Uterus (tissue), 4 donors: ENCODE results near the gene LEFTY2. TPM values are rescaled to one million over a fixed set of nuclear protein-coding genes. Genes with fewer than 3 reads are reported as not detected.

Experiments used
- DNase-seq, 2 donors: peaks; one replicate each; pipeline ENCODE4 v3.0.0-alpha.2; 2019 to 2020
- H3K27ac ChIP-seq, 2 donors: fragments of 200-600 bp; sonication (generic); 1 replicate in 1 of 2; 2 replicates in 1 of 2; pipeline ENCODE4 v1.5.1; 2016 to 2018
- H3K27me3 ChIP-seq, 2 donors: fragments of 200-600 bp; sonication (generic); one replicate each; pipeline ENCODE4 v1.5.1; 2018 to 2019; ENCODE audit warnings: control low read depth in 1 of 2
- H3K36me3 ChIP-seq, 2 donors: fragments of 200-600 bp; sonication (generic); one replicate each; pipeline ENCODE4 v1.5.1; 2019; ENCODE audit warnings: control low read depth in 1 of 2
- H3K4me1 ChIP-seq, 2 donors: fragments of 200-600 bp; sonication (generic); one replicate each; pipeline ENCODE4 v1.5.1; 2018 to 2019; ENCODE audit warnings: control low read depth in 1 of 2
- H3K4me3 ChIP-seq, 2 donors: fragments of 200-600 bp; sonication (generic); 1 replicate in 1 of 2; 2 replicates in 1 of 2; pipeline ENCODE4 v1.5.1; 2018 to 2019; ENCODE audit warnings: mild to moderate bottlenecking in 1 of 2
- H3K9me3 ChIP-seq, 2 donors: fragments of 200-600 bp; sonication (generic); one replicate each; pipeline ENCODE4 v1.5.1; 2019; ENCODE audit warnings: control low read depth in 1 of 2
- CTCF ChIP-seq, 4 experiments: fragments of 200-600 bp in 2 of 4; fragments of 450-650 bp in 2 of 4; sonication (generic) in 2 of 4; IDR thresholded peaks; one replicate each; pipeline ENCODE4 v1.5.1; 2016 to 2019; ENCODE audit warnings: antibody characterized with exemption in 4 of 4, mild to moderate bottlenecking in 2 of 4, moderate library complexity in 1 of 4
- POLR2A ChIP-seq, 2 donors: fragments of 450-650 bp; IDR thresholded peaks; one replicate each; pipeline ENCODE4 v1.6.1; 2016; ENCODE audit warnings: antibody characterized with exemption in 2 of 2, mild to moderate bottlenecking in 1 of 2, moderate library complexity in 1 of 2
- intact Hi-C: fragments of 100-400 bp; cut with DNase I; formaldehyde crosslinking; loops from one replicate; pipeline ENCODE4 v1.15.1; 2023; ENCODE audit warnings: low total_unique reads
- total RNA-seq, 4 donors: library from RNA; depleted of rRNA in 3 of 4; stranded (reverse); fragments of >200 nt in 3 of 4; gene quantifications; one replicate each; pipeline versions ENCODE4 v1.1.0 to v1.2.4, GENCODE V29; 2014 to 2023
- donor health status: DM: yes; HTN: yes; CAD: no.

Gene LEFTY2
- total RNA-seq, 4 donors from 2014 or later: 6.1 to 41.6 (median 29.5) TPM

DNA sequence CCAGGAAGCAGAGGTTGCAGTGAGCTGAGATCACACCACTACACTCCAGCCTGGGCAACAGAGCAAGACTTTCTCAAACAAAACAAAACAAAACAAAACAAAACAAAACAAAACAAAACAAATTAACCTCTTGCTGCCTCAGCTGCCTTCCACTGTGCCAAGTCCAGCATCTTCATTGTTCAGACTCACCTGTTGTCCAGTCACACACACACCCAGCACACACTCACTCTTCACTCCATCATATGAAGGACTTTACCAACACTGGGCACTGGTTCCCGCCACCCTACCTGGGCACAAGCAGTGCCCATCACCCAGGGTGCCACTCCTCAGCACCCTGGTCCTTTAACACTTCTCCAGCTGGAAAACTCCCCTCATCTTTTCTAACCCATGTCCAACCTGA is 31.5 kb downstream of the LEFTY2 start:
- no peaks in the 10 kb centered on the region for H3K27me3 ChIP-seq
- DNase-seq: no peak
- intact Hi-C loops: no loop called here
- TF ChIP-seq POLR2A (IDR thresholded peaks at IDR 0.05): no peak
- TF ChIP-seq CTCF (IDR thresholded peaks at IDR 0.05): no peak
- no peaks in the 10 kb centered on the region for H3K4me1 ChIP-seq
- H3K36me3 ChIP-seq: no peaks in the 10 kb centered on the region
- no peak overlapping the region for H3K27ac ChIP-seq
- no peaks in the 10 kb centered on the region for H3K9me3 ChIP-seq
- no peak overlapping the region for H3K4me3 ChIP-seq

GRCh38 chr1:225908773-225909172 is 32.2 kb downstream of the LEFTY2 start:
- intact Hi-C loops: no loop called here
- Histone ChIP-seq H3K36me3 (no peaks in the 10 kb centered on the region), H3K4me3 (no peak overlapping the region), H3K27ac (no peak overlapping the region), H3K27me3 (no peaks in the 10 kb centered on the region), H3K4me1 (no peaks in the 10 kb centered on the region), H3K9me3 (no peaks in the 10 kb centered on the region)
- TF ChIP-seq CTCF (IDR thresholded peaks at IDR 0.05) (no peak), POLR2A (IDR thresholded peaks at IDR 0.05) (no peak)
- no peak for DNase-seq

GRCh38 chr1:225908013-225908640 is 32.9 kb downstream of the LEFTY2 start:
- intact Hi-C loops: no loop called here
- no peak for DNase-seq
- Histone ChIP-seq H3K27ac (no peak overlapping the region), H3K4me1 (no peaks in the 10 kb centered on the region), H3K27me3 (no peaks in the 10 kb centered on the region), H3K4me3 (no peak overlapping the region), H3K36me3 (no peaks in the 10 kb centered on the region), H3K9me3 (no peaks in the 10 kb centered on the region)
- TF ChIP-seq CTCF (IDR thresholded peaks at IDR 0.05) (no peak), POLR2A (IDR thresholded peaks at IDR 0.05) (no peak)

- no peak for TF ChIP-seq POLR2A (IDR thresholded peaks at IDR 0.05)
- TF ChIP-seq CTCF (IDR thresholded peaks at IDR 0.05): no peak
- Histone ChIP-seq H3K9me3 (no peaks in the 10 kb centered on the region), H3K4me3 (no peak overlapping the region), H3K27me3 (no peaks in the 10 kb centered on the region), H3K36me3 (no peaks in the 10 kb centered on the region), H3K27ac (no peak overlapping the region), H3K4me1 (no peaks in the 10 kb centered on the region)
- DNase-seq: no peak
- intact Hi-C loops: no loop called here
Measured at GRCh38 chr1:225907341-225907740, 33.7 kb downstream of the LEFTY2 start.

DNA sequence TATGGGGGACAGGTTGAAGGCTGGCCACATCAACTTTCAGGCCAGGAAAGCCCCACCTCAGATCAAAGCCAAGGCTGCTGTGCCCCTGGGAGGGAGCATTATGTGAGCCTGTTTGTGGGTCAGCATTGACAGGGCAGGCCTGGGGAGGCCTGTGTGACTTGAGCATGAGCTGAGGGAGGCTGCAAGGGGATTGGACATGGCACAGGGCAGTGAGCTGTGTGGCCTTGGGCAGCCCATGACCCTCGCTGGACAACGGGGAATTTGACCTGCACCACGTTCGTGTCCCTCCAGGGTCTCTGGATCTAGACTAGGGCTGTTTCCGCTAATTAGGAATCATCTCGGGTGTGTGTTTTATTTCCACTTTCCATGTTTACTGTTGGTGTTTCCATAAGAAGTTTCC is 34.6 kb downstream of the LEFTY2 start:
- Histone ChIP-seq H3K36me3 (no peaks in the 10 kb centered on the region), H3K9me3 (no peaks in the 10 kb centered on the region), H3K27me3 (no peaks in the 10 kb centered on the region), H3K4me1 (no peaks in the 10 kb centered on the region), H3K4me3 (no peak overlapping the region), H3K27ac (no peak overlapping the region)
- TF ChIP-seq CTCF (IDR thresholded peaks at IDR 0.05): no peak
- no peak for TF ChIP-seq POLR2A (IDR thresholded peaks at IDR 0.05)
- no peak for DNase-seq
- intact Hi-C loops: no loop called here
